GM21423 (cell line): ENCODE measurements around the gene SLC35F5.
"Not testable (repeated sequence)": the region's sequence is repeated elsewhere in the genome, so short reads cannot be mapped to it uniquely, and the experiment has no call there.

Source experiments
- ATAC-seq: cut with Tn5 transposase; IDR thresholded peaks from one replicate; pipeline ENCODE4 v1.9.1; 2021; ENCODE audit warnings: mild to moderate bottlenecking, moderate library complexity; ENCODE audit not compliant: unreplicated experiment

The SLC35F5 gene

DNA sequence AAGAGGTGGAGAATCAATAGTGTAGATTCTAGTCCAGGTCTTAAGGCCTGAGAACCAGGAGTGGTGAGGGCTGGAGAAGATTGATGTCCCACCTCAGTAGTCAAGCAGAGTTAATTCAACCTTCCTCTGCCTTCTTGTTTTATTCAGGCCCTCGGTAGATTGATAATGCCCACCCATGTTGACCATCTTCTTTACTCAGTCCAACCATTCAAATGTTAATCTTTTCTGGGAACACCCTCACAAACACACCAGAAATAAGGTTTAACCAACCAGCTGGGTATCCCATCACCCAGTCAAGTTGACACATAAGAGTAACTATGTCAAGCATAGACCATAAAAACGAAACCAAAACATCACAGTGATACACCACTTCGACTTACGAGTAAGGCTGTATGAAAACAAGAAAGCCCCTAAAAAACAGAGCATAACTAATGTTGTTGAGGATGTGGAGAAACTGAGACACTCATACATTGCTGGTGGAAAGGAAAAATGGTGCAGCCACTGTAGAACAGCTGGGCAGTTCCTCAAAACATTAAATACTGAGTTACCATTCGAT, 57.5 kb downstream of the SLC35F5 start:
- peak; percentile 73 for ATAC-seq

GRCh38 chr2:113698251-113698650, 58.2 kb downstream of the SLC35F5 start:
- not testable (repeated sequence) for ATAC-seq

DNA sequence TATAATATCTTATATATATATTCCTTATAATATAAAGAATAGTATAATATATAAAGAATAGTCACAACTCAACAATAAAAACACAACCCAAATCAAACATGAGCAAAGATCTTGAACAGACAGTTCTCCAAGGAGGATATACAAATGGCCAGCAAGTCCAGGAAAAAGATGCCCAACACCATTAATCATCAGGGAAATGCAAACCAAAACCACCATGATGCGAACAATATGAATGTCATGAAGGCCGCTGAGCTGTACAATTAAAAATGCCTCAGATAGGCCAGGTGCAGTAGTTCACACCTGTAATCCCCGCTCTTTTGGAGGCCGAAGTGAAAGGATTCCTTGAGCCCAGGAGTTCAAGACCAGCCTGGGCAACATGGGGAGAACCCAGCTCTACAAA, 58.9 kb downstream of the SLC35F5 start:
- ATAC-seq = no peak

DNA sequence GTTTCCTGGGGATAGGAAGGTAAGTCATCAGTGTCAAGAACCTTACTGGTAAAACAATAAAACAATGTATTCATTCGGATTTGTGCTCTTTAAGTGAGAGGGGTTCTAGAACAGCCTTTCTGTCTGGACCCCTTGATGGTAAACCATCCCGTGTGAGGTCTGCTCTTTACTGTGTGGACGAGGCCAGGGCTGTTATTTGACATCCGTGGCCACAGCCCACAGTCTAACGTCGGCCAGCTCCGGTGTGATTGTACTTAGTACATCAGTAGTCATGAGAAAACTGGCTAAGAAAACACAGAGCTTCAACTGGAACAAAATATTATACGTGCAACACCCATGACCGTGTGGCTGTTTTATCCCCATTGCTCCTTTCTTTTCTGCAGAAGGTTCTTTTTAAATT, 62.0 kb downstream of the SLC35F5 start:
- ATAC-seq = no peak

- ATAC-seq = peak; percentile 73
Observed at GRCh38 chr2:113692698-113693428, 63.6 kb downstream of the SLC35F5 start.

DNA sequence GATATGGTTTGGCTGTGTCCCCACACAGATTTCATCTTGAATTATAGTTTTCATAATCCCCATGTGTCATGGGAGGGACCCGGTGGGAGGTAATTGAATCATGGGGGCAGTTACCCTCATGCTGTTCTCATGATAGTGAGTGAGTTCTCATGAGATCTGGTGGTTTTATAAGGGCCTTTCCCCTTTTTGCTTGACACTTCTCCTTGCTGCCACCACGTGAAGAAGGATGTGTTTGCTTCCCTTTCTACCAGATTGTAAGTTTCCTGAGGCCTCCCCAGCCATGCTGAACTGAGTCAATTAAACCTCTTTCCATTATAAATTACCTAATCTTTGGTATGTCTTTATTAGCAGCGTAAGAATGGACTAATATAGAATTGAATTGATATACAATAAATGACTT, 65.6 kb downstream of the SLC35F5 start:
- ATAC-seq = not testable (repeated sequence)

- no peak for ATAC-seq
Observed at GRCh38 chr2:113686537-113686936, 69.9 kb downstream of the SLC35F5 start.

GRCh38 chr2:113685471-113685870, 71.0 kb downstream of the SLC35F5 start:
- ATAC-seq = no peak

GRCh38 chr2:113679457-113679856, 77.0 kb downstream of the SLC35F5 start:
- no peak for ATAC-seq

- no peak for ATAC-seq
Observed at GRCh38 chr2:113677330-113677729, 79.1 kb downstream of the SLC35F5 start.

DNA sequence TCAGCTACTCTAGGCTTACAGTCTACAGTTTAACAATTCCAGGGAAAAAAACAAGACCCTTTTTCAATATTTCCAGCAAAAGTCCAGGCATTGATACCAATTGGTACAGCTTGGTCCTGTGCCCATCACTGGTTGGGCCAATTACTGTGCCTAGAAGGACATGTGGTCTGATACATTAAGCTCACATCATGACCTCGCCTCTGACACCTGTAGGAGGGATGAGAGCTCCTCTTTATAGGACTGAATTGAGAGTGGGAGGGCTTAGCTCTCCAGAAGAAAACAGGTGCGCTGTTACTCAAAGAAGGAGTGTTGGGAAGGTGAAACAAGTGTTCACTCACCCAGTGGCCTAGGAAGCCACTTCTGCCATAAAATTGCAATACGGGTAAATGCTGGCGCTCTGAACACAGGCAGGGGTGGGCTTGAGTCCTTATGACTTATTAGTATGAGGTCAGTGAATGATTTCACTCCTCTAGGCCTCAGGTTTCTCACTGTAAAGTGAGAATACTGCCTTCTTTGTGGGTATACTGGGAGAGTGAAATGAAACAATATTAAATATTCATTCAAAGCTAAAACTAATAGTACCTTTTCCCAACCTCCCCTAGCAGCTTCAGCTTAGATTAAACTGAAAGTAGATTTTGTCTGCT, 79.7 kb downstream of the SLC35F5 start:
- no peak for ATAC-seq

DNA sequence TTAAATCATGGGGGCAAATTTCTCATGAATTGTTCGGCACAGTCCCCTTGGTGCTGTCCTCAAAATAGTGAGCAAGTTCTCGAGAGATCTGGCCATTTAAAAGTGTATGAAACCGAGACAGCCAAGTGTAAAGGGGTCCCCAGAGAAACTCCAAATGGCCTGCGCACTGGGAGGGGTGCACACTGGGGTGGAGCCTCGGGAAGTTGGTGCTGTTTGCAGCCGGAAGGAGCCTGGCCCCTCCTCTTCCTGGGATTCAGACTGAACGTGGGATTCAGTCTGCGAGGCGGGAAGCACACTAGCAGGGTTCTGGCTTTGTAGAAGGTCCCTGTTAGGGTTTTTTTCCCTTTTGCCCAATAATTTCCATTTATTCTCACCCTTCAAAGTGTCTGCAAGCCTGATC, 80.6 kb downstream of the SLC35F5 start:
- no peak for ATAC-seq

- ATAC-seq = no peak
Observed at GRCh38 chr2:113672326-113672932, 84.0 kb downstream of the SLC35F5 start.

GRCh38 chr2:113669013-113669412, 87.4 kb downstream of the SLC35F5 start:
- ATAC-seq = not testable (repeated sequence)

DNA sequence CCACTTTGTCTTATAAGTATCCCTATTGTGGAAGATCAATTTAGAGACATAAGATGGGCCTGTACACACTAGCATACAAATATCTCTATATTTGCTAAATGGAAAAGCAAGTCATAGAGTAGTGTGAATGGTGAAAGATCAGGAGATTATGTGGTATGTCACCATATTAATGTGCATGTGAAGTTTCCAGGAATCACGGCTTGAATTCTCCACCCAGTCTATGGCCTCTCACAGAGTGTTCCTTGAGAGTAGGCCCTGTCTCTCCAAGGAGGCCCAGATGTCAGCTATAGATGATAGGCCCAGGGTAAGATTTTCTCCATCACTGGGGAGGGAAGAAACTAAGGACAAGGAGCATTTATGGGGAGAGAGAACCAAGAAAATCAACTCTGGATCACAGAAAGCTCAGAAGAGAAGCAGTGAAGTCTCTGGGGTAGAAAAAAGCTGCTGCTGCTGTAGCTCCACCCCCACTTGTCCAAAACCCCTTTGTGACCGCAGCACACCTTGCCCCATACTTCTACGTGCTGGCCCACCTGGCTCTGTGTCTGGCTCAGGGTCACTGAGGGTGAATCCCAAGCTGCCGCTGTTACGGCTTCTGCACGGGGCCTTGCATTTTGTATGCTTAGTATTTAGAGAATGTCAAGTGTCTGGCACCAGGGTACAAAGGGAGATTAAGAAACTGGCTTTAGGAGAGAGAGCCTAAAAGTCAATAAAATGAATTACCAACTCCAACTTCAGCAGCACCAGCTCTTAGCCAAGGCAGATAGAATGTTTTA, 91.5 kb downstream of the SLC35F5 start:
- not testable (repeated sequence) for ATAC-seq

GRCh38 chr2:113663285-113664060, 93.0 kb downstream of the SLC35F5 start:
- ATAC-seq = not testable (repeated sequence)
